NT2/D1 (cell line): ENCODE results near the gene S100A7.

ENCODE experiments used
- DNase-seq: peaks from one replicate; pipeline ENCODE4 v3.0.0-alpha.2; 2011; ENCODE audit warnings: low read depth, low spot score
- H3K27me3 ChIP-seq: 2 replicates; pipeline ENCODE4 v1.6.0; 2011; ENCODE audit warnings: mild to moderate bottlenecking; ENCODE audit not compliant: insufficient read length, insufficient read depth
- H3K36me3 ChIP-seq: 2 replicates; pipeline ENCODE4 v1.6.1; 2011; ENCODE audit warnings: mild to moderate bottlenecking, low read length, mixed read lengths; ENCODE audit not compliant: insufficient read depth, insufficient read length
- H3K4me1 ChIP-seq: 2 replicates; pipeline ENCODE4 v1.5.1; 2011; ENCODE audit not compliant: insufficient read depth, insufficient read length
- H3K4me3 ChIP-seq: 2 replicates; pipeline ENCODE4 v1.5.1; 2011; ENCODE audit warnings: low read depth; ENCODE audit not compliant: insufficient read length
- H3K9ac ChIP-seq: 2 replicates; pipeline ENCODE4 v1.6.0; 2011; ENCODE audit warnings: low read depth; ENCODE audit not compliant: insufficient read length
- H3K9me3 ChIP-seq: 2 replicates; pipeline ENCODE4 v1.5.1; 2011; ENCODE audit warnings: mild to moderate bottlenecking, low read length; ENCODE audit not compliant: insufficient read depth
- SUZ12 ChIP-seq: IDR thresholded peaks from 2 replicates; pipeline ENCODE4 v1.6.1; 2011; ENCODE audit not compliant: insufficient read length, insufficient read depth; ENCODE audit errors: extremely low read depth
- YY1 ChIP-seq: IDR thresholded peaks from 2 replicates; pipeline ENCODE4 v1.6.1; 2011; ENCODE audit not compliant: insufficient read length, insufficient read depth
- ZNF274 ChIP-seq: IDR thresholded peaks from 2 replicates; pipeline ENCODE4 v1.6.1; 2011; ENCODE audit warnings: mild to moderate bottlenecking, low read depth, low read length

Gene S100A7

GRCh38 chr1:153447498-153448170 lies 12.8 kb downstream of the S100A7 start:
- no peak for DNase-seq
- Histone ChIP-seq H3K9ac (no peak overlapping the region), H3K9me3 (peaks cover 6% of the 10 kb centered on the region; the same call in 1 of the 2 replicates), H3K36me3 (no peaks in the 10 kb centered on the region), H3K27me3 (peaks cover 2% of the 10 kb centered on the region), H3K4me3 (no peak overlapping the region), H3K4me1 (no peaks in the 10 kb centered on the region)
- TF ChIP-seq ZNF274 (no peak), SUZ12 (no peak), YY1 (no peak)

- peaks cover 6% of the 10 kb centered on the region; the same call in 1 of the 2 replicates for H3K9me3 ChIP-seq
- DNase-seq: no peak
- no peaks in the 10 kb centered on the region for H3K27me3 ChIP-seq
- no peak overlapping the region for H3K9ac ChIP-seq
- H3K36me3 ChIP-seq: no peaks in the 10 kb centered on the region
- H3K4me3 ChIP-seq: no peak overlapping the region
- TF ChIP-seq SUZ12 (no peak), YY1 (no peak), ZNF274 (no peak)
- no peaks in the 10 kb centered on the region for H3K4me1 ChIP-seq
These were observed 16.4 kb downstream of the S100A7 start for GRCh38 chr1:153444078-153444477.

- TF ChIP-seq SUZ12: no peak
- no peak for TF ChIP-seq ZNF274
- TF ChIP-seq YY1: no peak
- no peaks in the 10 kb centered on the region for H3K4me1 ChIP-seq
- no peak for DNase-seq
- H3K9ac ChIP-seq: no peak overlapping the region
- peaks cover 6% of the 10 kb centered on the region; the same call in 1 of the 2 replicates for H3K9me3 ChIP-seq
- H3K36me3 ChIP-seq: no peaks in the 10 kb centered on the region
- H3K4me3 ChIP-seq: no peak overlapping the region
- no peaks in the 10 kb centered on the region for H3K27me3 ChIP-seq
These were observed 17.0 kb downstream of the S100A7 start for GRCh38 chr1:153443486-153443885.

GRCh38 chr1:153441238-153441755 lies 19.2 kb downstream of the S100A7 start:
- TF ChIP-seq ZNF274 (no peak), SUZ12 (no peak), YY1 (no peak)
- Histone ChIP-seq H3K9me3 (peaks cover 6% of the 10 kb centered on the region; the same call in 1 of the 2 replicates), H3K36me3 (no peaks in the 10 kb centered on the region), H3K4me3 (no peak overlapping the region), H3K9ac (no peak overlapping the region), H3K27me3 (no peaks in the 10 kb centered on the region), H3K4me1 (no peaks in the 10 kb centered on the region)
- DNase-seq: no peak

- no peaks in the 10 kb centered on the region for H3K36me3 ChIP-seq
- TF ChIP-seq SUZ12 (no peak), YY1 (no peak), ZNF274 (no peak)
- no peak for DNase-seq
- H3K4me1 ChIP-seq: no peaks in the 10 kb centered on the region
- no peak overlapping the region for H3K4me3 ChIP-seq
- no peak overlapping the region for H3K9ac ChIP-seq
- peaks cover 6% of the 10 kb centered on the region; the same call in 1 of the 2 replicates for H3K9me3 ChIP-seq
- no peaks in the 10 kb centered on the region for H3K27me3 ChIP-seq
These were observed 21.2 kb downstream of the S100A7 start for GRCh38 chr1:153439273-153439672.

GRCh38 chr1:153438599-153438998 lies 21.9 kb downstream of the S100A7 start:
- H3K4me1 ChIP-seq: no peaks in the 10 kb centered on the region
- no peaks in the 10 kb centered on the region for H3K36me3 ChIP-seq
- no peak overlapping the region for H3K9ac ChIP-seq
- H3K9me3 ChIP-seq: peaks cover 6% of the 10 kb centered on the region; the same call in 1 of the 2 replicates
- no peaks in the 10 kb centered on the region for H3K27me3 ChIP-seq
- TF ChIP-seq SUZ12 (no peak), YY1 (no peak), ZNF274 (no peak)
- no peak overlapping the region for H3K4me3 ChIP-seq
- DNase-seq: no peak

GRCh38 chr1:153437236-153437635 lies 23.2 kb downstream of the S100A7 start:
- TF ChIP-seq YY1 (no peak), ZNF274 (no peak), SUZ12 (no peak)
- Histone ChIP-seq H3K36me3 (no peaks in the 10 kb centered on the region), H3K9ac (no peak overlapping the region), H3K9me3 (no peaks in the 10 kb centered on the region), H3K4me3 (no peak overlapping the region), H3K4me1 (no peaks in the 10 kb centered on the region), H3K27me3 (no peaks in the 10 kb centered on the region)
- DNase-seq: no peak
